GM21825 (cell line): ENCODE results near the gene TRIM45.
"Not testable (repeated sequence)": the region's sequence is repeated elsewhere in the genome, so short reads cannot be mapped to it uniquely, and the experiment has no call there.

Experiments used
- ATAC-seq: cut with Tn5 transposase; IDR thresholded peaks from one replicate; pipeline ENCODE4 v1.9.1; 2021; ENCODE audit warnings: mild to moderate bottlenecking, moderate library complexity; ENCODE audit not compliant: unreplicated experiment

TRIM45 gene

GRCh38 chr1:117121589-117122329, at the start of gene TRIM45:
Gene TRIM45, minus strand, starts transcription at chr1:117121749. Its CDS starts 548 bp downstream, at chr1:117121201.
- peak; percentile 93 for ATAC-seq

- no peak for ATAC-seq
These were observed 48.5 kb upstream of the TRIM45 start for GRCh38 chr1:117169871-117170596.

- ATAC-seq: no peak
These were observed 45.9 kb upstream of the TRIM45 start for GRCh38 chr1:117167402-117167801.

GRCh38 chr1:117166076-117166475, 44.5 kb upstream of the TRIM45 start:
- ATAC-seq: no peak

- ATAC-seq: no peak
These were observed 42.7 kb upstream of the TRIM45 start for GRCh38 chr1:117164209-117164608.

- ATAC-seq: no peak
These were observed 41.3 kb upstream of the TRIM45 start for GRCh38 chr1:117162816-117163215.

- no peak for ATAC-seq
These were observed 40.3 kb upstream of the TRIM45 start for GRCh38 chr1:117161887-117162286.

- not testable (repeated sequence) for ATAC-seq
These were observed 29.8 kb upstream of the TRIM45 start for GRCh38 chr1:117151305-117151704.

- no peak for ATAC-seq
These were observed 28.8 kb upstream of the TRIM45 start for GRCh38 chr1:117150316-117150715.

GRCh38 chr1:117147856-117148588, 26.5 kb upstream of the TRIM45 start:
- ATAC-seq: no peak

GRCh38 chr1:117147341-117147831, 25.8 kb upstream of the TRIM45 start:
- ATAC-seq: no peak

- no peak for ATAC-seq
These were observed 25.2 kb upstream of the TRIM45 start for GRCh38 chr1:117146575-117147340.

- no peak for ATAC-seq
These were observed 24.5 kb upstream of the TRIM45 start for GRCh38 chr1:117146072-117146471.

GRCh38 chr1:117143871-117144270, 22.3 kb upstream of the TRIM45 start:
- ATAC-seq: no peak

GRCh38 chr1:117143172-117143571, 21.6 kb upstream of the TRIM45 start:
- no peak for ATAC-seq

- ATAC-seq: no peak
These were observed 20.7 kb upstream of the TRIM45 start for GRCh38 chr1:117142200-117142599.

- no peak for ATAC-seq
These were observed 17.0 kb upstream of the TRIM45 start for GRCh38 chr1:117138561-117138960.

GRCh38 chr1:117138106-117138505, 16.6 kb upstream of the TRIM45 start:
- ATAC-seq: no peak

GRCh38 chr1:117137281-117137855, 15.8 kb upstream of the TRIM45 start:
- ATAC-seq: no peak

- ATAC-seq: no peak
These were observed 15.2 kb upstream of the TRIM45 start for GRCh38 chr1:117136749-117137148.
